PFSK-1 (cell line): ENCODE results near the gene PTBP1.

ENCODE experiments used
- REST ChIP-seq, 2 experiments: IDR thresholded peaks; 2 replicates each; pipeline versions ENCODE4 v1.6.1 to v1.8.0; 2011 to 2012; ENCODE audit warnings: low read depth in 2 of 2, low read length in 2 of 2, control low read depth in 1 of 2, inconsistent platforms in 1 of 2, mild to moderate bottlenecking in 1 of 2, moderate library complexity in 1 of 2; ENCODE audit not compliant: insufficient read depth in 1 of 2
- TAF1 ChIP-seq: IDR thresholded peaks from 2 replicates; pipeline ENCODE4 v1.6.1; 2012; ENCODE audit warnings: low read length, control low read depth, borderline replicate concordance; ENCODE audit not compliant: insufficient read depth

- TF ChIP-seq REST (IDR thresholded peaks at IDR 0.05; ENCODE audit: insufficient read depth in 1 of 2, low read depth in 2 of 2, low read length in 2 of 2) = no peak
- TF ChIP-seq TAF1 = no peak
These were observed 7.9 kb downstream of the PTBP1 start for GRCh38 chr19:805166-805551.
